Fibroblast of lung (primary cell): ENCODE results near the gene FHIT.

Source experiments
- CTCF ChIP-seq, 2 donors: IDR thresholded peaks in 1 of 2; conservative IDR thresholded peaks in 1 of 2; 1 replicate in 1 of 2; 2 replicates in 1 of 2; pipeline ENCODE4 v1.5.1; 2011 to 2012; ENCODE audit warnings: low read length in 2 of 2, control low read depth in 1 of 2, inconsistent platforms in 1 of 2, low read depth in 1 of 2, mild to moderate bottlenecking in 1 of 2
- EZH2 ChIP-seq: IDR thresholded peaks from 2 replicates; pipeline ENCODE4 v1.5.1; 2012; ENCODE audit warnings: low read length, control low read depth, mild to moderate bottlenecking; ENCODE audit errors: missing control alignments

DNA sequence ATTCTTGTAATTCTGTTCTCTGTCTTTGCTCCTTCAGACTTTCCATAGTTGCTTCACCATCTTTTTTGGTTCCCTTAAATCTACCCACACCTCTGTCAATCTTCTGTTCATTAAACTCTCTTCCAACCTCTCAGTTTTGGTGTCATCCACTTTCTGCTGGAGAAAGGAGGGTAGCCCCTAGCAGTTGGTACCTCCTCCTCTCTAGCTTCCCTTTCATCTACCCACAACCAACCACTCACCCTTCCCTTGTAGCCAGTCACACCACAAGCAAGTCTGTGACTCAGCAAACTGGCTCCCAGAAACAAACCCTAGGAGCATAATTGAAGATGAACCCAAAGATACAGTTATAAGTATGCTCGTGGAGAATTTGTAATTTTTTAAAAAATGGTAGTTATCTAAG is 318.6 kb downstream of the FHIT start:
- no peak for TF ChIP-seq CTCF (conservative IDR thresholded peaks at IDR 0.05 in 1 of 2, IDR thresholded peaks at IDR 0.05 in 1 of 2; ENCODE audit: low read depth in 1 of 2, low read length in 2 of 2)
- TF ChIP-seq EZH2, result no peak
